Measurements from ENCODE around the gene STARD8.

STARD8 gene

GRCh38 chrX:68761086-68761485 lies 113.6 kb downstream of the STARD8 start (continued):
- TF ChIP-seq POU6F1 (CRISPR knock-in tag; IDR thresholded peaks at IDR 0.05; ENCODE audit: borderline replicate concordance, low read depth): no peak
- no peak for TF ChIP-seq RARB (CRISPR knock-in tag; IDR thresholded peaks at IDR 0.05)

DNA sequence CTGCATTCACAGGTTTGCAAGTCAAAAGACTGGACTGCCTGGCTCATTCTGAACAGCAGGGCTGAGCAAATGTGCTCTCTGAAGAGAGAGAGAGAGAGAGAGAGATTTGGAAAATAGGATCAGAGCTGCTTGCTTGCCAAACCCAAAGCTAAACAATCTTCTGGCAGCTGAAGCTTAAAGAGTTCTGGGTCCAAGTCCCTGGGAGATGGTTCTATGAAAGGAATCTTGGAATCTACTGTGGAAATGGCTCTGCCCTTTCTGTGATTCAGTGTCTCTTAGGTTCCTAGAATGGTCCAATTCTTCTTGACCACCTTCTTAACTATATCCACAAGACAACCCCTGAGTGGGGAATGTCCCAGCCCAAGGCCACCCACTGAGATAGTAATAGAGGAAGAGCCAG lies 115.3 kb downstream of the STARD8 start:
- no peak for ATAC-seq
- TF ChIP-seq GLIS3 (CRISPR knock-in tag; IDR thresholded peaks at IDR 0.05): no peak
- no peak for TF ChIP-seq TCF4 (CRISPR knock-in tag; IDR thresholded peaks at IDR 0.05; ENCODE audit: borderline replicate concordance)
- no peak for TF ChIP-seq ZNF565 (CRISPR knock-in tag; conservative IDR thresholded peaks at IDR 0.05; ENCODE audit: low read depth)
- no peak for TF ChIP-seq POU6F1 (CRISPR knock-in tag; IDR thresholded peaks at IDR 0.05; ENCODE audit: borderline replicate concordance, low read depth)
- no peak for TF ChIP-seq ARNTL (CRISPR knock-in tag; IDR thresholded peaks at IDR 0.05; ENCODE audit: borderline replicate concordance, low read depth)
- TF ChIP-seq ISL1 (CRISPR knock-in tag; IDR thresholded peaks at IDR 0.05): no peak
- TF ChIP-seq ZNF8 (CRISPR knock-in tag; IDR thresholded peaks at IDR 0.05): no peak
- TF ChIP-seq, protein P1, sequence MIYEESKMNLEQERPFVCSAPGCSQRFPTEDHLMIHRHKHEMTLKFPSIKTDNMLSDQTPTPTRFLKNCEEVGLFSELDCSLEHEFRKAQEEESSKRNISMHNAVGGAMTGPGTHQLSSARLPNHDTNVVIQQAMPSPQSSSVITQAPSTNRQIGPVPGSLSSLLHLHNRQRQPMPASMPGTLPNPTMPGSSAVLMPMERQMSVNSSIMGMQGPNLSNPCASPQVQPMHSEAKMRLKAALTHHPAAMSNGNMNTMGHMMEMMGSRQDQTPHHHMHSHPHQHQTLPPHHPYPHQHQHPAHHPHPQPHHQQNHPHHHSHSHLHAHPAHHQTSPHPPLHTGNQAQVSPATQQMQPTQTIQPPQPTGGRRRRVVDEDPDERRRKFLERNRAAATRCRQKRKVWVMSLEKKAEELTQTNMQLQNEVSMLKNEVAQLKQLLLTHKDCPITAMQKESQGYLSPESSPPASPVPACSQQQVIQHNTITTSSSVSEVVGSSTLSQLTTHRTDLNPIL (CRISPR knock-in tag; IDR thresholded peaks at IDR 0.05; ENCODE audit: low read depth): no peak
- TF ChIP-seq RARB (CRISPR knock-in tag; IDR thresholded peaks at IDR 0.05): no peak
- TF ChIP-seq, protein P2, sequence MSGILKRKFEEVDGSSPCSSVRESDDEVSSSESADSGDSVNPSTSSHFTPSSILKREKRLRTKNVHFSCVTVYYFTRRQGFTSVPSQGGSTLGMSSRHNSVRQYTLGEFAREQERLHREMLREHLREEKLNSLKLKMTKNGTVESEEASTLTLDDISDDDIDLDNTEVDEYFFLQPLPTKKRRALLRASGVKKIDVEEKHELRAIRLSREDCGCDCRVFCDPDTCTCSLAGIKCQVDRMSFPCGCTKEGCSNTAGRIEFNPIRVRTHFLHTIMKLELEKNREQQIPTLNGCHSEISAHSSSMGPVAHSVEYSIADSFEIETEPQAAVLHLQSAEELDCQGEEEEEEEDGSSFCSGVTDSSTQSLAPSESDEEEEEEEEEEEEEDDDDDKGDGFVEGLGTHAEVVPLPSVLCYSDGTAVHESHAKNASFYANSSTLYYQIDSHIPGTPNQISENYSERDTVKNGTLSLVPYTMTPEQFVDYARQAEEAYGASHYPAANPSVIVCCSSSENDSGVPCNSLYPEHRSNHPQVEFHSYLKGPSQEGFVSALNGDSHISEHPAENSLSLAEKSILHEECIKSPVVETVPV (CRISPR knock-in tag; IDR thresholded peaks at IDR 0.05): no peak
- no peak for TF ChIP-seq TSHZ2 (CRISPR knock-in tag; IDR thresholded peaks at IDR 0.05)
- TF ChIP-seq CSDC2 (CRISPR knock-in tag; IDR thresholded peaks at IDR 0.05): no peak
- no peak for TF ChIP-seq ZC3H10 (CRISPR knock-in tag; IDR thresholded peaks at IDR 0.05)

GRCh38 chrX:68763481-68763880 lies 116.0 kb downstream of the STARD8 start:
- ATAC-seq: no peak
- TF ChIP-seq, protein P2 (CRISPR knock-in tag; IDR thresholded peaks at IDR 0.05): no peak
- no peak for TF ChIP-seq SNAI2 (CRISPR knock-in tag; IDR thresholded peaks at IDR 0.05)
- no peak for TF ChIP-seq ZNF8 (CRISPR knock-in tag; IDR thresholded peaks at IDR 0.05)
- no peak for TF ChIP-seq ESRRG (CRISPR knock-in tag; IDR thresholded peaks at IDR 0.05)
- TF ChIP-seq TOX (CRISPR knock-in tag; IDR thresholded peaks at IDR 0.05; ENCODE audit: borderline replicate concordance): no peak
- no peak for TF ChIP-seq CSDC2 (CRISPR knock-in tag; IDR thresholded peaks at IDR 0.05)
- no peak for TF ChIP-seq BACH2 (CRISPR knock-in tag; IDR thresholded peaks at IDR 0.05; ENCODE audit: borderline replicate concordance)
- TF ChIP-seq GLIS3 (CRISPR knock-in tag; IDR thresholded peaks at IDR 0.05): no peak
- no peak for TF ChIP-seq ZFP3 (CRISPR knock-in tag; IDR thresholded peaks at IDR 0.05)
- no peak for TF ChIP-seq PPARA (CRISPR knock-in tag; IDR thresholded peaks at IDR 0.05; ENCODE audit: borderline replicate concordance)
- TF ChIP-seq ARNTL (CRISPR knock-in tag; IDR thresholded peaks at IDR 0.05; ENCODE audit: borderline replicate concordance, low read depth): no peak
- TF ChIP-seq POU6F1 (CRISPR knock-in tag; IDR thresholded peaks at IDR 0.05; ENCODE audit: borderline replicate concordance, low read depth): no peak
- TF ChIP-seq ZNF565 (CRISPR knock-in tag; conservative IDR thresholded peaks at IDR 0.05; ENCODE audit: low read depth): no peak
- TF ChIP-seq OSR1 (CRISPR knock-in tag; IDR thresholded peaks at IDR 0.05): no peak
